Activated naive CD8-positive, alpha-beta T cell treated with anti-CD3 and anti-CD28 coated beads, Interleukin-2, amount 50 U/mL, for 16 hours (primary cell): Measurements from ENCODE around the gene CRYGN.

Experiments
- DNase-seq: peaks from one replicate; pipeline ENCODE4 v3.0.0-alpha.2; 2020; ENCODE audit warnings: low read depth, low spot score

CRYGN gene

DNA sequence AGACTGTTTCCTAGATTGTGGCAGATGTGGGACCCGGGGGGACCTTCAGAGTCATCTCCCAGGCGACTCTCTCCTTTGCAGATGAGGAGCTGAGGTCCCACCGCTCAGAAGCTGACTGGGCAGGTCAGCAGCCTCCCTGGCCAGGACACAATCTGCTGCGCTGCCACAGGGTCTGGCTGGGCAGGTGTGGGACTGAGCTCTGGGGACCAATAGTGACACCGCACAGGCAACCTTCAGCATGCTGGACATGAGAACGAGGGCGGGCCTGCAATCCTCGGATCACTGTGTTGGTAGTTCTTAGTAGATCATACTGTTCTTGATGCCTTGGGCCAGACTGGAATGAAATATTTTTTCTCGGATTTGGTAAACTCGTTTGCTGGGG is 20.5 kb upstream of the CRYGN start:
- no peak for DNase-seq

- DNase-seq, result no peak
Measured at GRCh38 chr7:151459726-151460473, 20.0 kb upstream of the CRYGN start.

DNA sequence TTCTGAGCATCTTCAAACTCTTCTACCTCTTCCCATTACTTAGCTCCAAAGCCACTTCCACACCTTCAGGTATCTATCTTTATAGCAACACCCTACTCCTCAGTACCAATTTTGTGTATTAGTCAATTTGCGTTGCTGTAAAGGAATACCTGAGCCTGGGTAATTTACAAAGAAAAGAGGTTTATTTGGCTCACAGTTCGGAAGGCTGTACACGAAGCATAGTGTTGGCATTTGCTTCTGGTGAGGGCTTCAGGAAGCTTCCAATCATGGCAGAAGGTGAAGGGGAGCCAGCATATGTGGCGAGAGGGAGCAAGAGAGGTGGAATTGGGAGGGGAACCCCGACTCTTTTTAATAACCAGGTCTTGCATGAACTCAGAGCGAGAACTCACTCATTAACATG is 17.6 kb upstream of the CRYGN start:
- no peak for DNase-seq

DNA sequence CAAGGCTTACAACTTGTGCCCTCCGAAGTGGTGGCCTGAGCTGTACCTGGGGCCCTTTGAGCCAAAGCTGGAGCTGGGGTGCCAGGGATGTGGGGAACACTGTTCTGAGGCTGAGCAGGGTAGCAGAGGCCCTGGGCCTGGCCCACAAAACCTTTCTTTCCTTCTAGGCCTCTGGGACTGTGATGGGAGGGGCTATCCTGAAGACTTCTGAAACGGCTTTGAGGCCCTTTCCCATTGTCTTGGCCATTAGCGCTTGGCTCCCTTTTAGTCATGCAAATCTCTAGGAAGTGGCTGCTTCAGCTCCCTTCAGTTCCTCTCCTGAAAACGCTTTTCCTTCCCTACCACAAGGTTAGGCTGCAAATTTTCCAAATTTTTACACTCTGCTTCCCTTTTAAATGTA is 16.8 kb upstream of the CRYGN start:
- no peak for DNase-seq

DNA sequence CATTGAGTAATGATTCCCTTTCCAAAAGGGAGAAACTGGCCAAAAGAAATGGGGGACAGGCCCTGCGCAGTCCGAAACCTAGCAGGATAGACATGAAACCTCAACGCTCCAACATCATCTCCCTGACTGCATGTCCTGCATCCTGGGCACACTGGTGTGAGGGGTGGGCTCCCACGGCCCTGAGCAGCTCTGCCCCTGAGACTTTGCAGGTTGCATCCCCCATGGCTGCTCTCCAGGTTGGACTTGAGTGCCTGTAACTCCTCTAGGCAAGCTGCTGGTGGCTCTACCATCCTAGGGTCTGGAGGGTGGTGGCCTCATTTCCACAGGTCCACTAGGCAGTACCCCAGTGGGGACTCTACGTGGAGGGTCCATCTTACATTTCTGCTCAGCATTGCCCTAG is 16.3 kb upstream of the CRYGN start:
- DNase-seq, result no peak

DNA sequence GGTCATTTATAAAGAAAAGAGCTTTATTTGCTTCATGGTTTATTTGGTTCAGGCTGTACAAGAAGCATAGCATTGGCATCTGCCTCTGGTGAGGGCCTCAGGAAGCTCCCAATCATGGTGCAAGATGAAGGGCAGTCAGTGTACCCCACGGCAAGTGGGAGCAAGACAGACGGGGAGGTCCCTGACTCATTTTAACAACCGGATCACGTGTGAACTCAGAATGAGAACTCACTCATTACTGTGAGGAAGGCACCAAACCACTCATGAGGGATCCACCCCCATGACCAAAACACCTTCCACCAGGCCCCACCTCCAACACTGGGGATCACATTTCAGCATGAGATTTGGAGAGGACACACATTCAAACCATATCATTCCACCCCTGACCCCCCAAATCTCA is 15.7 kb upstream of the CRYGN start:
- DNase-seq, result no peak

DNA sequence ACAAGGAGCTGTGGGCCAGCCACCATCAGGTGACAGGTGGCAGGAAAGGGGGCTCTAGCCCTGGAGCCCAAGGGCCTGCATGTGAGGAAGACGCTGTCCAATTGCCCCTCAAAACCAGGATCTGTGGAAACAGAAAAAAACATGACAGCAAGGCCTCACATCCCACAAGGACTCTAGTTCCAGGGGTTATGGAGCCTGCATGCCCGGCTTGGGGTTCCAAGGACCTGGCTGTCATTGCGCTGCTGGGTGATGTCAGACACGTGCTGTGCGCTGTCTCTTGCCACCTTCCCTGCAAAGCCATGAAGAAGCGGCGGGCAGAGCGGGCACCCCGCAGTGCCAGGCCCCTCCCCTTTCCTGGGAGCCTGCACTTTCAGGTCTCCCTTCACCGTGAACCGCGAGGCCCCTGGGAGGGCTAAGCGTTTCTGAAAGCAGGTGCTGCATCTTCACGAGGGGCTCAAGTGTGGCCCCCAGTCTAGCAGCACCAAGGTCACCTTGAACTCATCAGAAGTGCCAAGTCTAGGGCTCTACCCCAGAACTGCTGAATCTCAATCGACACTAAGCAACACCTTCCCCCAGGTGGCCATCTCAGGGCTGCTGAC is 15.1 kb upstream of the CRYGN start:
- DNase-seq, result no peak

- no peak for DNase-seq
Measured at GRCh38 chr7:151454305-151454704, 14.4 kb upstream of the CRYGN start.

GRCh38 chr7:151453326-151453791 is 13.4 kb upstream of the CRYGN start:
- no peak for DNase-seq

- DNase-seq, result no peak
Measured at GRCh38 chr7:151452680-151453325, 12.9 kb upstream of the CRYGN start.

GRCh38 chr7:151451626-151452571 is 12.0 kb upstream of the CRYGN start:
- no peak for DNase-seq

- no peak for DNase-seq
Measured at GRCh38 chr7:151451156-151451555, 11.2 kb upstream of the CRYGN start.

DNA sequence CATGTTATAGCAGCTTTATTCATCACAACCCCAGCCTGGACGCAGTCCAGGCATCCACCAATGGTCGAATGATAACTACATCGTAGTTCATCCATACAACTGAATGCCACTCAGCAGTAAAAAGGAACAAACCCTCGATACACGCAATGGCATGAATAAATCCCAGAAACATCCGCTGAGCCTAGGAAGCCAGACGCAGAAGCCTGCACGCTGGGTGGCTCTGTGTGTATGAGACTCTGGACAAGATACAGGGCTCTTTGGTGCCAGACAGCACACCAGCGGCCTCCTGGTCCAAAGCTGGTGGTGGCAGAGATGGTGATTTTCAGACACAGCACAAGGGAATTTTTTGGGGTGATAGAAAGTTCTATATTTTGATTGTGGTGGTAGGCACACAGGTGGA is 10.0 kb upstream of the CRYGN start:
- no peak for DNase-seq

DNA sequence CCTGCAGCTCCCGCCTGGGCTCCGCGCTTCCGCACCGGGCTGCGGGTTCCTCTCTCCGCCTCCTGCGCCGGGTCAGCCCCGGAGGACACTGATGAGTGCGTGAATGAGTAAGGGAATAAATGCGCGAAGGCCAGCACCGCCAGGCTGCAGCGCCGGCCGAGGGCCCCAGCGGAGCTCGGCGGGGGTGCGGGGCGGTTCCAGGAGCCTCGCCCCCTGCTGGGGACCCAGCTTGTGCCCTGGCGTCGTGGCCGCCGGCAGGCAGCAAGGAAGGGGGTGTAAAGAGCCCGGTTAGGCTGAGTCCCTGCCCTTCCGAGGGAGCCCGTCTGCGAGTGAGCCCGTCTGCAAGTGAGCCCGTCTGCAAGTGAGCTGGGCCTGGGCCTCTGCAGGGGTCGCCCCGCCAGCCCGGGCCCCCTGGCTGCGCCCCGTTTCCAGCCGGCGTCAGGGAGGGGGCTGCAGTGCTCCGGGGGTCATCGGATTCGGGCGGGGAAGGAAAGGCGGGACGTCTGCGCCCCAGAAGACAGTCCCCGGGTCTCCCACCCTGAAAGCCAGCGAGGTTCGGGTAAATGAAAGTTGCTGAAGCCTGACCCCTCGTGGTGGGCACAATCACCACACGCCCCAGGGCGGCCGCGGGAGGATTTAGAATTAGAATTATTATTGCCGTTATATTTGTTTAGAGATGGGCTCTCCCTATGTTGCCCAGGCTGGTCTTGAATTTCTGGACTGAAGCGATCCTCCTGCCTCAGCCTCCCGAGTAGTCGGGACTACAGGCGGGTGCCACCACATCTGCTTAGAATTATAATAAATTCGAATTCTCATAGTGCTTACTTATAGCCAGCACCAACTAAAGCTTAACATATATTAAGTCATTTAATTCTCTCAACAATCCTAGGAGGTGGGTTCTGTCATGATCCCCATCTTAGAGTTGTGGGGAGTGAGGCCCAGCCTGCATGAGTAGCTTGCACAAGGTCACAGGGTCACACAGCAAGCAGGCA is 8.6 kb upstream of the CRYGN start:
- peak; percentile 57 for DNase-seq

DNA sequence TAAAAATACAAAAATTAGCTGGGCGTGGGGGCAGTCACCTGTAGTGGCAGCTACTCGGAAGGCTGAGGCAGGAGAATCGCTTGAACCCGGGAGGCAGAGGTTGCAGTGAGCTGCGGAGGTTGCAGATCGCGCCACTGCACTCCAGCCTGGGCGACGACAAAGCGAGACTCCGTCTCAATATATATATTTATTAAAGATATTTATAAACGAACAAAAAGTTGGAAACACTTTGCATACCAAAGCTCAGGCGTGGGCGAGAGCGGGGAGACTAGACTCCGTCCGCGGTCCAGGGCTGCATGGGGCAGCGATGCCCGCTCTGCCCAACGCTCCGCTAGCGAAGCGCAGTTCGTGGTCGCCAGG is 7.9 kb upstream of the CRYGN start:
- DNase-seq, result no peak

GRCh38 chr7:151447312-151447711 is 7.4 kb upstream of the CRYGN start:
- no peak for DNase-seq

DNA sequence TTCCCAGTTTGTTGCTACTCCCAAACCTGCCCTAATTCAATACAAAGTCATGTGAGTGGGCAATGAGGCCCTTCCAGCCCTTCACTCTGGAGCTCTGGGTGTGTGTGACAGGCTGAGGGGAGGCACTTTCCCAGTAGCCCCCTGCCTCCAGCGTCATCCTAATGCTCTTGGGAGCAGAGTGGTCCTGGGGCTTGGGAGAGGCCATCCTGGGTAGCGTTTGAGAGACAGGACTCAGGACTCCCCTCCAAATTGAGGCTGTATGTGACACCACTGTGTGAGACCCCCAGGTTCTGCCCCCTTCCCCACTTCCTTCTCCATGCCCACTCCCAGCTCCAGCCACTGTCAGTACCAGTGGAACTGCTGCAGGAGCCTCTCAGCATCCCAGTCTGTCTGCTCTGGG is 6.5 kb upstream of the CRYGN start:
- no peak for DNase-seq

- no peak for DNase-seq
Measured at GRCh38 chr7:151444632-151445031, 4.7 kb upstream of the CRYGN start.

- DNase-seq, result no peak
Measured at GRCh38 chr7:151442776-151443496, 3.0 kb upstream of the CRYGN start.

DNA sequence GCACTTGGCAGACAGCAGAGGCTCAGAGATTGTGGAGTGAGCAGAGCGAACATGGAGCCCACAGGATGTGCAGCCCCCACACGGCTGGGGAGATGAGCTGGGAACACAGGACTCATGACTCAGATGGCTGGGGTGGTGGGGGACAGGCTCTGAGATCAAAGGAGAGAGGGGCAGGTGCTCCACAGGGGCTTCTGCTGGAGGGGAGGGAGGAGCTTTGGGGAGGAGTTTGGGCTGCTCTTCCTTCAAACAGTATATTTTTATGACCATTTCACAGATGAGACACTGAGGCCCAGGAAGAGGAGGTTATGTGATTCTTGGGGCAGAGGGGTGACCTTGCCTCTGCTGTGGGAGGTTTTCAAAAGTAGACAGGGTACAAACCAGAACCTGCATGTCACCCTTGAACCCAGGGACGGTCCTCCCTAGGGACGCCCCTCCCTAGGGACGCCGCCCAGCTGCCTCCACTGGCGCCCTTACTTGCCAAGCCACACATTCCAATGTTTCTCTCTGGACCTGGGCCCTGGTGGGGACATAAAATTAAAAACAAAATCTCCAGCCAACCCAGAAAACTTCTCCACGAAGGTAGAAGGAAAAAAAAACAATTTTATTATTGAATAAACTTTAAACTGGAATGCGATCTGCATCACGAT is 981 bp upstream of the CRYGN start:
- no peak for DNase-seq
